Activated CD8-positive, alpha-beta memory T cell treated with anti-CD3 and anti-CD28 coated beads for 4 hours (primary cell): ENCODE results near the gene DENND2C.

ENCODE experiments used
- DNase-seq, 2 donors: peaks; one replicate each; pipeline ENCODE4 v3.0.0-alpha.2; 2020; ENCODE audit warnings: low read depth in 2 of 2

Gene DENND2C

GRCh38 chr1:114545315-114545714 lies 124.5 kb downstream of the DENND2C start:
- no peak for DNase-seq

- DNase-seq, result no peak
Measured at GRCh38 chr1:114540821-114541220, 129.0 kb downstream of the DENND2C start.

- DNase-seq, result no peak
Measured at GRCh38 chr1:114540272-114540671, 129.6 kb downstream of the DENND2C start.

- DNase-seq, result no peak
Measured at GRCh38 chr1:114536043-114536442, 133.8 kb downstream of the DENND2C start.

- DNase-seq, result no peak
Measured at GRCh38 chr1:114535401-114535800, 134.4 kb downstream of the DENND2C start.
